ENCODE measurements around the gene UIMC1. TPM values are rescaled to one million over a fixed set of nuclear protein-coding genes. Genes with fewer than 3 reads are reported as not detected.

Gene UIMC1
- total RNA-seq, 2 experiments from 2014 or later = 42.7 to 78.5 TPM

DNA sequence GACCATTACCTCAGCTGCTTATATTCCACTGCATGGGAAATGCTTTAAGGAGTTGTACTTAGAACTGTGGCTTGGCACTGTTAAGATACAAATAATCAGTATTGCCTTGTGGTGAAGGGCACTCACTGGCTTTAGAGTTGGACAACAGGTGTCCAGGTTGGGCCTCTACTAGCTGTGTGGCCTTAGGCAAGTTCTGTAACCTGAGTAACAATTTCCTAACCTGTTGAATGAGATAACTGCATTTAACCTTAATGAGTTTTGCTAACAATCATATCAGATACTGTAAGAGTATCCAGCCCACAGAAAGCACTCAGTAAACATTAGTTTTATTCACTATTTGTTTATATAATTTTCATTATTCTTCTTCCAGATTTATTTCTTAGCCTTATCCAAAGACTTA lies 90.2 kb downstream of the UIMC1 start:
- H3K4me1 ChIP-seq (ENCODE audit: insufficient read depth, low read length, poor library complexity, severe bottlenecking) = no peaks in the 10 kb centered on the region
- no peaks in the 10 kb centered on the region for H4K20me1 ChIP-seq (ENCODE audit: insufficient read depth, low read length)
- TF ChIP-seq, protein P1, sequence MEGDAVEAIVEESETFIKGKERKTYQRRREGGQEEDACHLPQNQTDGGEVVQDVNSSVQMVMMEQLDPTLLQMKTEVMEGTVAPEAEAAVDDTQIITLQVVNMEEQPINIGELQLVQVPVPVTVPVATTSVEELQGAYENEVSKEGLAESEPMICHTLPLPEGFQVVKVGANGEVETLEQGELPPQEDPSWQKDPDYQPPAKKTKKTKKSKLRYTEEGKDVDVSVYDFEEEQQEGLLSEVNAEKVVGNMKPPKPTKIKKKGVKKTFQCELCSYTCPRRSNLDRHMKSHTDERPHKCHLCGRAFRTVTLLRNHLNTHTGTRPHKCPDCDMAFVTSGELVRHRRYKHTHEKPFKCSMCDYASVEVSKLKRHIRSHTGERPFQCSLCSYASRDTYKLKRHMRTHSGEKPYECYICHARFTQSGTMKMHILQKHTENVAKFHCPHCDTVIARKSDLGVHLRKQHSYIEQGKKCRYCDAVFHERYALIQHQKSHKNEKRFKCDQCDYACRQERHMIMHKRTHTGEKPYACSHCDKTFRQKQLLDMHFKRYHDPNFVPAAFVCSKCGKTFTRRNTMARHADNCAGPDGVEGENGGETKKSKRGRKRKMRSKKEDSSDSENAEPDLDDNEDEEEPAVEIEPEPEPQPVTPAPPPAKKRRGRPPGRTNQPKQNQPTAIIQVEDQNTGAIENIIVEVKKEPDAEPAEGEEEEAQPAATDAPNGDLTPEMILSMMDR (conservative IDR thresholded peaks at IDR 0.05; ENCODE audit: low read length) = no peak
- H3K79me2 ChIP-seq (ENCODE audit: insufficient read depth, low read depth, low read length) = no peaks in the 10 kb centered on the region
- intact Hi-C loops (cut with micrococcal nuclease; ENCODE audit: unreplicated experiment) = no loop called here
- peaks cover 63% of the 10 kb centered on the region for H3K36me3 ChIP-seq (ENCODE audit: insufficient read depth, low read length)
- no peaks in the 10 kb centered on the region for H3K9me2 ChIP-seq (ENCODE audit: insufficient read depth, low read length)
- no peak overlapping the region for H3K27ac ChIP-seq (ENCODE audit: low read depth, low read length, poor library complexity, severe bottlenecking)
- no peak overlapping the region for H3K4me3 ChIP-seq (ENCODE audit: low read depth, low read length, poor library complexity, severe bottlenecking)
- CTCF ChIA-PET (ENCODE audit: unreplicated experiment) = no interaction called here
- no TSS peak for BruUV-seq (replicated peaks)
- no peaks in the 10 kb centered on the region for H3K9me3 ChIP-seq (ENCODE audit: low read length)
- no peak overlapping the region for H3K4me2 ChIP-seq (ENCODE audit: low read length)
- POLR2A ChIA-PET = interaction anchor here (0.6 kb wide), 1 partner anchor 39 kb away, joined by 3 read pairs; no protein-coding TSS in a partner anchor
- H2AFZ ChIP-seq (ENCODE audit: low read length) = no peak overlapping the region
- DNase-seq (ENCODE audit: low spot score) = no peak

DNA sequence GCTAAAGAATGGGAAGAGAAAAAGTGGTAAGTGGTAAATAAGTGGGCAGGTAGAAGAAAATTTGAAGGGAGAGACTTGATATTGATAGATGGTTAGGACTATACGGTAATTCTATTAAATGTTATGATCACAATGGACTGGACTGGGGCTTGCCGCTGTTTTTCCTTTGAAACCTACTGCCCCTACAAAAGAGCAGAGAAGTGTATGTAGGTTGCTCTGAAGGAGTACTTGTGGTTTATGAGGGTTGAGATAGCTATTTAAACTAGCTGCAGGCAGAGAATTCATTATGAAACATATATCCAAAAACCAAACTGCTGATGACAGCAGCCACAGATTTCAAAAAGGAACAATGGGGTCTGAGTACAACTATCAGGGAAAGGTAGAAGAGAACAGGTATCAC lies 90.7 kb downstream of the UIMC1 start:
- Histone ChIP-seq H3K4me1 (ENCODE audit: insufficient read depth, low read length, poor library complexity, severe bottlenecking) (no peaks in the 10 kb centered on the region), H3K4me2 (ENCODE audit: low read length) (no peak overlapping the region), H3K9me2 (ENCODE audit: insufficient read depth, low read length) (no peaks in the 10 kb centered on the region), H4K20me1 (ENCODE audit: insufficient read depth, low read length) (no peaks in the 10 kb centered on the region), H2AFZ (ENCODE audit: low read length) (no peak overlapping the region), H3K9me3 (ENCODE audit: low read length) (no peaks in the 10 kb centered on the region), H3K4me3 (ENCODE audit: low read depth, low read length, poor library complexity, severe bottlenecking) (no peak overlapping the region), H3K36me3 (ENCODE audit: insufficient read depth, low read length) (peaks cover 60% of the 10 kb centered on the region), H3K79me2 (ENCODE audit: insufficient read depth, low read depth, low read length) (no peaks in the 10 kb centered on the region), H3K27ac (ENCODE audit: low read depth, low read length, poor library complexity, severe bottlenecking) (no peak overlapping the region)
- TF ChIP-seq EZH2phosphoT487 (IDR thresholded peaks at IDR 0.05; ENCODE audit: borderline replicate concordance, low read depth, low read length) = no peak
- TF ChIP-seq, protein P1 (conservative IDR thresholded peaks at IDR 0.05; ENCODE audit: low read length) = no peak
- ChIA-PET CTCF (ENCODE audit: unreplicated experiment) (interaction anchor here (0.6 kb wide), 1 partner anchor 61 kb away, joined by 4 read pairs; no protein-coding TSS in a partner anchor), POLR2A (interaction anchor here (0.6 kb wide), 2 partner anchors 38 to 91 kb away, joined by 3 to 5 read pairs; partner anchors contain the start of gene UIMC1)
- BruUV-seq (replicated peaks) = no TSS peak
- no peak for DNase-seq (ENCODE audit: low spot score)
- intact Hi-C loops (cut with micrococcal nuclease; ENCODE audit: unreplicated experiment) = no loop called here

DNA sequence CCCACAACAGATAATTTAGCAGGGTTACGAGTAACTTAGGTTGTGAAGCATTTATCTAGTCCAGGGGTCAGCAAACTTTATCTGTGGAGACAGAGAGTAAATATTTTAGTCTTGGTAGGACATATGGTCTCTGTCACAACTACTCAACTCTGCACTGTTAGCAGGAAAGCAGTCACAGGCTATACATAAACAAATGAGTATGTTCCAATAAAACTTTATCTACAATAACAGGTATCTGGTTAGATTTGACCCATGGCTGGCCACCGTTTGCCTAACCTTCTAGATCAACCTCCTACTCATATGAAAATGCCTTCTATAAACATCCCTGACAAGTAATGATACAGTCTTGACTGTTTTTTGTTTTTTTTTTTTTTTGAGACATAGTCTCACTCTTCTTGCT lies 94.5 kb downstream of the UIMC1 start:
- Histone ChIP-seq H3K9me3 (ENCODE audit: low read length) (no peaks in the 10 kb centered on the region), H4K20me1 (ENCODE audit: insufficient read depth, low read length) (no peaks in the 10 kb centered on the region), H3K4me2 (ENCODE audit: low read length) (no peak overlapping the region), H3K4me1 (ENCODE audit: insufficient read depth, low read length, poor library complexity, severe bottlenecking) (no peaks in the 10 kb centered on the region), H3K36me3 (ENCODE audit: insufficient read depth, low read length) (peaks cover 73% of the 10 kb centered on the region), H3K27ac (ENCODE audit: low read depth, low read length, poor library complexity, severe bottlenecking) (no peak overlapping the region), H3K9me2 (ENCODE audit: insufficient read depth, low read length) (no peaks in the 10 kb centered on the region), H2AFZ (ENCODE audit: low read length) (no peak overlapping the region), H3K4me3 (ENCODE audit: low read depth, low read length, poor library complexity, severe bottlenecking) (no peak overlapping the region), H3K79me2 (ENCODE audit: insufficient read depth, low read depth, low read length) (no peaks in the 10 kb centered on the region)
- intact Hi-C loops (cut with micrococcal nuclease; ENCODE audit: unreplicated experiment) = no loop called here
- DNase-seq (ENCODE audit: low spot score) = no peak
- BruUV-seq (replicated peaks) = no TSS peak
- ChIA-PET CTCF (ENCODE audit: unreplicated experiment) (no interaction called here), POLR2A (interaction anchor here (1.1 kb wide), 1 partner anchor 122 kb away, joined by 3 read pairs; no protein-coding TSS in a partner anchor)
- TF ChIP-seq, protein P1 (conservative IDR thresholded peaks at IDR 0.05; ENCODE audit: low read length) = no peak
- TF ChIP-seq EZH2phosphoT487 (IDR thresholded peaks at IDR 0.05; ENCODE audit: borderline replicate concordance, low read depth, low read length) = no peak
